A549 (cell line): Measurements from ENCODE around the gene TCERG1L. TPM values are rescaled to one million over a fixed set of nuclear protein-coding genes. Genes with fewer than 3 reads are reported as not detected.

Experiments
- ATAC-seq, 2 experiments: fragments of 200-7000 bp in 1 of 2; fragments of >200 bp in 1 of 2; cut with Nextera tagmentation in 1 of 2; cut with Tn5 transposase in 1 of 2; 3 replicates each; pipeline versions ENCODE4 v1.8.0 to v1.9.1; 2018 to 2020; ENCODE audit warnings: mild to moderate bottlenecking in 1 of 2, moderate library complexity in 1 of 2
- CTCF ChIA-PET: fragments of 300-600 bp; sonication (Branson Sonifier 250); formaldehyde crosslinking; extraction: SDS; loops from one replicate; lab custom pipeline; 2021; ENCODE audit warnings: antibody characterized with exemption, inconsistent platforms; lab: Yijun Ruan, JAX
- POLR2A ChIA-PET: fragments of 350-600 bp; formaldehyde crosslinking; extraction: SDS; loops from one replicate; lab custom pipeline; 2021; ENCODE audit warnings: antibody characterized with exemption, inconsistent platforms; lab: Yijun Ruan, JAX
- DNase-seq, 2 experiments: peaks; one replicate each; pipeline versions ENCODE4 v3.0.0 to v3.0.0-alpha.2; 2011 to 2016; ENCODE audit warnings: low read depth in 1 of 2, low spot score in 1 of 2
- FAIRE-seq: peaks from 2 replicates; lab custom pipeline; 2011; peaks lifted over from hg19 to GRCh38; lab: Jason Lieb, UNC
- H3K27ac ChIP-seq, 2 experiments: fragments of >200 bp; sonication (Bioruptor Twin); formaldehyde crosslinking; 3 replicates each; pipeline ENCODE4 v1.5.1; 2016 to 2017
- H3K4me1 ChIP-seq: fragments of >200 bp; sonication (Bioruptor Twin); formaldehyde crosslinking; 3 replicates; pipeline ENCODE4 v1.6.1; 2016
- H3K4me2 ChIP-seq: fragments of >200 bp; sonication (Bioruptor Twin); formaldehyde crosslinking; 3 replicates; pipeline ENCODE4 v1.6.1; 2016
- H3K4me3 ChIP-seq: fragments of >200 bp; sonication (Bioruptor Twin); formaldehyde crosslinking; 3 replicates; pipeline ENCODE4 v1.5.1; 2016
- H3K9me3 ChIP-seq: fragments of >200 bp; sonication (Bioruptor Twin); formaldehyde crosslinking; 3 replicates; pipeline ENCODE4 v1.6.1; 2016
- BHLHE40 ChIP-seq: IDR thresholded peaks from 2 replicates; pipeline ENCODE4 v1.6.1; 2012; ENCODE audit warnings: low read depth, low read length, inconsistent platforms
- CEBPB ChIP-seq, 2 experiments: fragments of >200 bp in 1 of 2; sonication (Bioruptor Twin) in 1 of 2; formaldehyde crosslinking in 1 of 2; IDR thresholded peaks; 2 replicates each; pipeline ENCODE4 v1.6.1; 2012 to 2016
- CHD2 ChIP-seq: fragments of 150-350 bp; IDR thresholded peaks from 2 replicates; pipeline ENCODE4 v1.6.1; 2014; ENCODE audit warnings: low read length; ENCODE audit not compliant: partially characterized antibody
- HOXA7 ChIP-seq: fragments of 250-450 bp; sonication (Bioruptor Pico); IDR thresholded peaks from 2 replicates; pipeline ENCODE4 v1.5.0; 2020; ENCODE audit warnings: mild to moderate bottlenecking, moderate library complexity
- HOXB13 ChIP-seq: fragments of 250-450 bp; sonication (Bioruptor Pico); IDR thresholded peaks from 2 replicates; pipeline ENCODE4 v1.5.0; 2020; ENCODE audit warnings: low read depth, mild to moderate bottlenecking, moderate library complexity
- JUN ChIP-seq, 2 experiments: fragments of >200 bp; sonication (Bioruptor Twin); formaldehyde crosslinking; IDR thresholded peaks; 2 replicates in 1 of 2; 3 replicates in 1 of 2; pipeline ENCODE4 v1.6.1; 2016 to 2017
- JUNB ChIP-seq: fragments of >200 bp; sonication (Bioruptor Twin); formaldehyde crosslinking; IDR thresholded peaks from 2 replicates; pipeline ENCODE4 v1.6.1; 2016
- KDM1A ChIP-seq: fragments of 200-600 bp; sonication (generic); IDR thresholded peaks from 2 replicates; pipeline ENCODE4 v1.6.1; 2016; ENCODE audit warnings: low read depth, mild to moderate bottlenecking
- KDM5A ChIP-seq: fragments of 200-600 bp; sonication (generic); IDR thresholded peaks from 2 replicates; pipeline ENCODE4 v1.6.1; 2016; ENCODE audit warnings: antibody characterized with exemption, mild to moderate bottlenecking
- NPAS2 ChIP-seq: fragments of 250-450 bp; sonication (Bioruptor Pico); IDR thresholded peaks from 2 replicates; pipeline ENCODE4 v1.8.0; 2022; ENCODE audit warnings: mild to moderate bottlenecking, moderate library complexity, borderline replicate concordance
- PBX3 ChIP-seq: IDR thresholded peaks from 2 replicates; pipeline ENCODE4 v1.6.1; 2012
- POLR2AphosphoS2 ChIP-seq: conservative IDR thresholded peaks from 2 replicates; pipeline ENCODE4 v1.6.1; 2012; ENCODE audit warnings: low read length, improper control_type of control experiment, inconsistent platforms
- RFX5 ChIP-seq: fragments of 450-650 bp; IDR thresholded peaks from 2 replicates; pipeline ENCODE4 v1.7.1; 2014; ENCODE audit warnings: antibody characterized with exemption, mild to moderate bottlenecking, moderate library complexity
- WGBS: methylation state at CpG from one replicate; pipeline ENCODE4 v1.1.6; 2017; ENCODE audit errors: missing lambda C conversion rate; 5-methylcytosine and 5-hydroxymethylcytosine counted together
- polyA plus RNA-seq, 4 experiments: library from polyadenylated mRNA; depleted of rRNA in 3 of 4; stranded (reverse); fragments of >200 nt; fragmentation: RNase III in 1 of 4; extraction: RNeasy Plus Mini Kit Qiagen cat#74134 plus additional on column Dnase treatment in 1 of 4; gene quantifications; 2 replicates in 3 of 4; 3 replicates in 1 of 4; pipeline ENCODE4 v1.2.3, GENCODE V29; 2011 to 2017
- TF ChIP-seq, protein P1 (sequence below): IDR thresholded peaks from 2 replicates; pipeline ENCODE4 v1.6.1; 2012; ENCODE audit warnings: low read depth, borderline replicate concordance
- TF ChIP-seq, protein P2 (sequence below): fragments of 150-350 bp; IDR thresholded peaks from 2 replicates; pipeline ENCODE4 v1.6.1; 2014; ENCODE audit warnings: low read depth, mild to moderate bottlenecking, low read length
- TF ChIP-seq, protein P3 (sequence below): fragments of 250-450 bp; sonication (Bioruptor Pico); IDR thresholded peaks from 2 replicates; pipeline ENCODE4 v1.5.0; 2020; ENCODE audit warnings: low read depth, mild to moderate bottlenecking, moderate library complexity
- TF ChIP-seq, protein P4 (sequence below): fragments of 450-650 bp; IDR thresholded peaks from 2 replicates; pipeline ENCODE4 v1.6.1; 2014; ENCODE audit warnings: antibody characterized with exemption
- TF ChIP-seq, protein P5 (sequence below): fragments of >200 bp; sonication (Bioruptor Twin); formaldehyde crosslinking; IDR thresholded peaks from 3 replicates; pipeline ENCODE4 v1.6.1; 2016

The TCERG1L gene
- polyA plus RNA-seq, 2 of the 4 experiments (the other 2 are of a cell fraction), result not detected

DNA sequence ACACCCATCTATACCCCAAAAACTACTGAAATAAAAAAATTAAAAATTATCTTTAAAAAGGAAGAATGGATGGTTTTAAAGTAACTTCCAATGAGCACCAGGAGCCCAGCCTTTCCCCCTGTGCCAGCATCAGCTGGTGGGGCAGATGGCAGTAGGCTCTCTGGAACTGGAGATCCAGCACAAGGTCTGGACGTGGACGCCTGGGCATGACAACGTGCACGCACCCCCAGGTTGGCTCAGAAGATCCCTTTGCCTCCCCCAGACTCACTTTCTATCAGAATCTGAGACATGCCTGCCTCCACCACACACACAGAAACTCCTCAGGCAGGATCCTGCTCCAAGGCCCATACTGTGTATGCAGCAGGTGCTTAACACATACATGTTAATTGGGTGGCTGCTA lies 35.8 kb downstream of the TCERG1L start:
- 0% methylated on average over 4 of the region's 4 CpGs for WGBS
- DNase-seq (no peak), FAIRE-seq (no peak), ATAC-seq (no peak)
- POLR2A ChIA-PET, result no interaction called here
- TF ChIP-seq JUNB (no peak), HOXA7 (no peak), POLR2AphosphoS2 (no peak), NPAS2 (CRISPR knock-in tag) (no peak), CHD2 (no peak), RFX5 (no peak), KDM1A (no peak), HOXB13 (no peak), BHLHE40 (no peak), JUN (IDR thresholded peaks at IDR 0.05) (no peak)
- TF ChIP-seq, protein P1, sequence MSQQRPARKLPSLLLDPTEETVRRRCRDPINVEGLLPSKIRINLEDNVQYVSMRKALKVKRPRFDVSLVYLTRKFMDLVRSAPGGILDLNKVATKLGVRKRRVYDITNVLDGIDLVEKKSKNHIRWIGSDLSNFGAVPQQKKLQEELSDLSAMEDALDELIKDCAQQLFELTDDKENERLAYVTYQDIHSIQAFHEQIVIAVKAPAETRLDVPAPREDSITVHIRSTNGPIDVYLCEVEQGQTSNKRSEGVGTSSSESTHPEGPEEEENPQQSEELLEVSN, result no peak
- TF ChIP-seq, protein P2, sequence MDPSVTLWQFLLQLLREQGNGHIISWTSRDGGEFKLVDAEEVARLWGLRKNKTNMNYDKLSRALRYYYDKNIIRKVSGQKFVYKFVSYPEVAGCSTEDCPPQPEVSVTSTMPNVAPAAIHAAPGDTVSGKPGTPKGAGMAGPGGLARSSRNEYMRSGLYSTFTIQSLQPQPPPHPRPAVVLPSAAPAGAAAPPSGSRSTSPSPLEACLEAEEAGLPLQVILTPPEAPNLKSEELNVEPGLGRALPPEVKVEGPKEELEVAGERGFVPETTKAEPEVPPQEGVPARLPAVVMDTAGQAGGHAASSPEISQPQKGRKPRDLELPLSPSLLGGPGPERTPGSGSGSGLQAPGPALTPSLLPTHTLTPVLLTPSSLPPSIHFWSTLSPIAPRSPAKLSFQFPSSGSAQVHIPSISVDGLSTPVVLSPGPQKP, result no peak
- TF ChIP-seq, protein P3, sequence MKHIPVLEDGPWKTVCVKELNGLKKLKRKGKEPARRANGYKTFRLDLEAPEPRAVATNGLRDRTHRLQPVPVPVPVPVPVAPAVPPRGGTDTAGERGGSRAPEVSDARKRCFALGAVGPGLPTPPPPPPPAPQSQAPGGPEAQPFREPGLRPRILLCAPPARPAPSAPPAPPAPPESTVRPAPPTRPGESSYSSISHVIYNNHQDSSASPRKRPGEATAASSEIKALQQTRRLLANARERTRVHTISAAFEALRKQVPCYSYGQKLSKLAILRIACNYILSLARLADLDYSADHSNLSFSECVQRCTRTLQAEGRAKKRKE (CRISPR knock-in tag), result no peak
- TF ChIP-seq, all 56 proteins: peak for 0
- H3K4me3 ChIP-seq, result no peak overlapping the region
- no peaks in the 10 kb centered on the region for H3K9me3 ChIP-seq
- H3K27ac ChIP-seq, result no peak overlapping the region
- H3K4me1 ChIP-seq, result no peaks in the 10 kb centered on the region
- H3K4me2 ChIP-seq, result no peak overlapping the region
- CTCF ChIA-PET, result no interaction called here

GRCh38 chr10:131274883-131275282 lies 36.6 kb downstream of the TCERG1L start:
- no peak overlapping the region for H3K4me2 ChIP-seq
- no peaks in the 10 kb centered on the region for H3K9me3 ChIP-seq
- POLR2A ChIA-PET, result no interaction called here
- FAIRE-seq, result no peak
- DNase-seq, result no peak
- H3K27ac ChIP-seq, result no peak overlapping the region
- TF ChIP-seq POLR2AphosphoS2, result no peak
- TF ChIP-seq, protein P4, sequence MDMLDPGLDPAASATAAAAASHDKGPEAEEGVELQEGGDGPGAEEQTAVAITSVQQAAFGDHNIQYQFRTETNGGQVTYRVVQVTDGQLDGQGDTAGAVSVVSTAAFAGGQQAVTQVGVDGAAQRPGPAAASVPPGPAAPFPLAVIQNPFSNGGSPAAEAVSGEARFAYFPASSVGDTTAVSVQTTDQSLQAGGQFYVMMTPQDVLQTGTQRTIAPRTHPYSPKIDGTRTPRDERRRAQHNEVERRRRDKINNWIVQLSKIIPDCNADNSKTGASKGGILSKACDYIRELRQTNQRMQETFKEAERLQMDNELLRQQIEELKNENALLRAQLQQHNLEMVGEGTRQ, result no peak
- no peak for TF ChIP-seq CEBPB (IDR thresholded peaks at IDR 0.05)
- CTCF ChIA-PET, result no interaction called here
- no peaks in the 10 kb centered on the region for H3K4me1 ChIP-seq
- 22% methylated on average over 5 of the region's 5 CpGs for whole genome bisulfite sequencing
- H3K4me3 ChIP-seq, result no peak overlapping the region
- ATAC-seq, result no peak

DNA sequence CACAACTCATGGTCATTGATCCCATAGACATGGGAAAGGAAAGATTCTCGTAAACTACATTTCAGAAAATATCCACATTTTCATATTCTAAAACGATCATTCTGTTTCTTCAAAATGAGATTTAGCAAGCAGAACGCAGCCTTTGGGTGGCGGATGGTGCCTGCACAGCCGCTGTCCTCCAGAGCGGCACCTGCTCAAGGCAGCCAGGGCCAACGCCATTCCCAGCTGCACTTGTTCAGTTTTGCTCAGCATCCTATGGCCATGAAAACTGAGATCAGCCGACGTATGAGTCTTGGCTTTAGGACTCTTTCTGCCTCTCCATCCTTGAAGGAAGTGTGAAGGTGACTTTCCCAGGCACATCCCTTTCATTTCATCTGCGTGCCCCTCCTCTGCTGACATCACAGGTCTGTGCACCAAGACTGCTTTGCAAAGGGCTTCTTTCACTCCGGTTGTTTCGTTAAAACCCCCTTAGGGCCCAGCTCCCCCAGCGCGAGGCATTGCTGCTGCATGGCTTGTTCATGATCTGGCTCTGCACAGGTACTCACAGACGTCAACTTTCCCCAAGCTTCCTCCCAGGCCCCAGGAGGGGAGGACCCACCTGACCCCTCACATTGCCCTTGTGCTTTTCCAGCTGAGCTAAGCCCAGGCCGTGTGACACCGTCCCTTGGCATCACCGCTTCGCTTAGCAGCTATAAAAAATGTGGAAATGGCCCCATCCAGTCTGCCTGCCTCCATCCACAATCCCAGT lies 37.2 kb downstream of the TCERG1L start:
- CTCF ChIA-PET, result no interaction called here
- ATAC-seq, result no peak

More for the DNA sequence above, 37.2 kb downstream of the TCERG1L start:
- no peak overlapping the region for H3K4me2 ChIP-seq
- H3K27ac ChIP-seq, result no peak overlapping the region
- no peaks in the 10 kb centered on the region for H3K9me3 ChIP-seq
- no peak overlapping the region for H3K4me3 ChIP-seq
- FAIRE-seq (no peak), DNase-seq (no peak)
- POLR2A ChIA-PET, result no interaction called here
- no peaks in the 10 kb centered on the region for H3K4me1 ChIP-seq
- TF ChIP-seq PBX3, result no peak
- TF ChIP-seq, protein P5, sequence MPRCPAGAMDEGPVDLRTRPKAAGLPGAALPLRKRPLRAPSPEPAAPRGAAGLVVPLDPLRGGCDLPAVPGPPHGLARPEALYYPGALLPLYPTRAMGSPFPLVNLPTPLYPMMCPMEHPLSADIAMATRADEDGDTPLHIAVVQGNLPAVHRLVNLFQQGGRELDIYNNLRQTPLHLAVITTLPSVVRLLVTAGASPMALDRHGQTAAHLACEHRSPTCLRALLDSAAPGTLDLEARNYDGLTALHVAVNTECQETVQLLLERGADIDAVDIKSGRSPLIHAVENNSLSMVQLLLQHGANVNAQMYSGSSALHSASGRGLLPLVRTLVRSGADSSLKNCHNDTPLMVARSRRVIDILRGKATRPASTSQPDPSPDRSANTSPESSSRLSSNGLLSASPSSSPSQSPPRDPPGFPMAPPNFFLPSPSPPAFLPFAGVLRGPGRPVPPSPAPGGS, result no peak
- no peak for TF ChIP-seq POLR2AphosphoS2
- TF ChIP-seq KDM5A, result no peak
- TF ChIP-seq, all 56 proteins: peak for 0
- WGBS, result 34% methylated on average over 19 of the region's 19 CpGs
